Chondrocyte (in vitro differentiated cells): ENCODE measurements around the gene CYP2U1. TPM values are rescaled to one million over a fixed set of nuclear protein-coding genes. Genes with fewer than 3 reads are reported as not detected.

Experiments used
- DNase-seq: peaks from one replicate; pipeline ENCODE4 v3.0.0; 2021; ENCODE audit warnings: mixed read lengths, low spot score
- H3K27ac Mint-ChIP-seq: one replicate; pipeline ENCODE4 v1.8.0; 2021; ENCODE audit warnings: mild to moderate bottlenecking, moderate library complexity, mixed read lengths; ENCODE audit not compliant: unreplicated experiment
- H3K27me3 Mint-ChIP-seq: 2 replicates; pipeline ENCODE4 v1.8.0; 2021; ENCODE audit warnings: low read depth, mixed read lengths
- H3K36me3 Mint-ChIP-seq: 2 replicates; pipeline ENCODE4 v1.8.0; 2021; ENCODE audit warnings: low read depth, mixed read lengths
- H3K4me1 Mint-ChIP-seq: 2 replicates; pipeline ENCODE4 v1.8.0; 2021; ENCODE audit warnings: low read depth, mild to moderate bottlenecking, mixed read lengths
- H3K4me3 Mint-ChIP-seq: one replicate; pipeline ENCODE4 v1.8.0; 2021; ENCODE audit warnings: mild to moderate bottlenecking, moderate library complexity, mixed read lengths; ENCODE audit not compliant: unreplicated experiment
- H3K9me3 Mint-ChIP-seq: 2 replicates; pipeline ENCODE4 v1.8.0; 2021; ENCODE audit warnings: low read depth, mixed read lengths
- CTCF ChIP-seq: fragments of 200-600 bp; sonication (generic); IDR thresholded peaks from 2 replicates; pipeline ENCODE4 v1.5.0; 2021; ENCODE audit warnings: antibody characterized with exemption, mild to moderate bottlenecking, moderate library complexity
- total RNA-seq: library from RNA; stranded (reverse); gene quantifications from 3 replicates; pipeline ENCODE4 v1.2.1, GENCODE V29; 2021

Gene CYP2U1
- total RNA-seq, 1 donor from 2014 or later, result 16.4 TPM

GRCh38 chr4:107939307-107939706, 8.0 kb downstream of the CYP2U1 start:
- no peaks in the 10 kb centered on the region for H3K4me1 Mint-ChIP-seq
- H3K27ac Mint-ChIP-seq, result no peak overlapping the region
- H3K27me3 Mint-ChIP-seq, result no peaks in the 10 kb centered on the region
- DNase-seq, result no peak
- TF ChIP-seq CTCF, result no peak
- no peak overlapping the region for H3K4me3 Mint-ChIP-seq
- H3K36me3 Mint-ChIP-seq, result peaks cover 8% of the 10 kb centered on the region
- H3K9me3 Mint-ChIP-seq, result peaks cover 6% of the 10 kb centered on the region

GRCh38 chr4:107945809-107946208, 14.5 kb downstream of the CYP2U1 start:
- Mint-ChIP-seq H3K9me3 (peaks cover 6% of the 10 kb centered on the region), H3K27me3 (no peaks in the 10 kb centered on the region)

GRCh38 chr4:107950746-107951540, 19.6 kb downstream of the CYP2U1 start:
- Mint-ChIP-seq H3K27me3 (no peaks in the 10 kb centered on the region), H3K4me1 (peaks cover 23% of the 10 kb centered on the region), H3K36me3 (peaks cover 16% of the 10 kb centered on the region), H3K4me3 (no peak overlapping the region), H3K9me3 (peaks cover 8% of the 10 kb centered on the region), H3K27ac (peak overlapping the region; percentile 92)
- TF ChIP-seq CTCF, result no peak
- DNase-seq, result no peak

More at GRCh38 chr4:107945809-107946208, 14.5 kb downstream of the CYP2U1 start:
- Mint-ChIP-seq H3K4me1 (peaks cover 2% of the 10 kb centered on the region), H3K27ac (no peak overlapping the region), H3K4me3 (no peak overlapping the region), H3K36me3 (peaks cover 7% of the 10 kb centered on the region)
- DNase-seq, result no peak
- TF ChIP-seq CTCF, result no peak

- Mint-ChIP-seq H3K36me3 (peaks cover 22% of the 10 kb centered on the region), H3K4me3 (no peak overlapping the region), H3K27ac (peak overlapping the region; percentile 92), H3K27me3 (no peaks in the 10 kb centered on the region), H3K9me3 (peaks cover 14% of the 10 kb centered on the region), H3K4me1 (peaks cover 23% of the 10 kb centered on the region)
- DNase-seq, result no peak
- no peak for TF ChIP-seq CTCF
Measured at GRCh38 chr4:107951551-107951950, 20.2 kb downstream of the CYP2U1 start.

- Mint-ChIP-seq H3K4me3 (no peak overlapping the region), H3K4me1 (peaks cover 19% of the 10 kb centered on the region), H3K36me3 (peaks cover 18% of the 10 kb centered on the region), H3K27ac (no peak overlapping the region), H3K9me3 (peaks cover 34% of the 10 kb centered on the region), H3K27me3 (no peaks in the 10 kb centered on the region)
- no peak for DNase-seq
- no peak for TF ChIP-seq CTCF
Measured at GRCh38 chr4:107956011-107956410, 24.7 kb downstream of the CYP2U1 start.
